Neural cell (in vitro differentiated cells): ENCODE measurements around the gene DOCK4. TPM values are rescaled to one million over a fixed set of nuclear protein-coding genes. Genes with fewer than 3 reads are reported as not detected.

Experiments
- H2AFZ ChIP-seq: fragments of 200-600, 300-800 bp; sonication (generic), shearing (Covaris generic); 2 replicates; pipeline ENCODE4 v1.6.0; 2014; ENCODE audit warnings: low read depth, mild to moderate bottlenecking, antibody characterized with exemption, low read length, moderate library complexity
- H3F3A ChIP-seq: fragments of 200-600 bp; shearing (Covaris generic); 2 replicates; pipeline ENCODE4 v1.6.1; 2016; ENCODE audit warnings: mild to moderate bottlenecking, moderate library complexity, mixed read lengths, antibody characterized with exemption, low read length; ENCODE audit not compliant: insufficient read depth, poor library complexity, severe bottlenecking
- H3K27ac ChIP-seq: fragments of 200-600, 300-800 bp; sonication (generic), shearing (Covaris generic); 2 replicates; pipeline ENCODE4 v1.5.1; 2014; ENCODE audit warnings: mild to moderate bottlenecking, low read length, moderate library complexity
- H3K27me3 ChIP-seq: fragments of 300-800, 200-600 bp; sonication (generic), shearing (Covaris generic); 2 replicates; pipeline ENCODE4 v1.6.0; 2014; ENCODE audit warnings: mild to moderate bottlenecking, low read depth, low read length, moderate library complexity; ENCODE audit not compliant: insufficient read depth
- H3K36me3 ChIP-seq: fragments of 300-800, 200-600 bp; sonication (generic), shearing (Covaris generic); 2 replicates; pipeline ENCODE4 v1.5.1; 2014; ENCODE audit warnings: mild to moderate bottlenecking, antibody characterized with exemption, low read length, moderate library complexity; ENCODE audit not compliant: insufficient read depth
- H3K4me2 ChIP-seq: fragments of 300-800, 200-600 bp; sonication (generic), shearing (Covaris generic); 2 replicates; pipeline ENCODE4 v1.6.0; 2014; ENCODE audit warnings: mild to moderate bottlenecking, low read length
- H3K4me3 ChIP-seq: fragments of 300-800, 200-600 bp; sonication (generic), shearing (Covaris generic); 2 replicates; pipeline ENCODE4 v1.5.1; 2014; ENCODE audit warnings: mild to moderate bottlenecking, low read length, moderate library complexity
- H3K79me2 ChIP-seq: fragments of 200-600 bp; shearing (Covaris generic); replicated peaks from 2 replicates; pipeline ENCODE4 v1.6.0; 2014; ENCODE audit warnings: mild to moderate bottlenecking, low read length, moderate library complexity; ENCODE audit not compliant: insufficient read depth
- H3K9ac ChIP-seq: fragments of 300-800, 200-600 bp; sonication (generic), shearing (Covaris generic); 2 replicates; pipeline ENCODE4 v1.6.1; 2016; ENCODE audit warnings: mild to moderate bottlenecking, low read length, mixed read lengths
- H3K9me2 ChIP-seq: fragments of 200-600 bp; shearing (Covaris generic); 2 replicates; pipeline ENCODE4 v1.6.1; 2016; ENCODE audit warnings: mild to moderate bottlenecking, low read length, mixed read lengths; ENCODE audit not compliant: insufficient read depth
- H3K9me3 ChIP-seq: fragments of 200-600, 300-800 bp; sonication (generic), shearing (Covaris generic); 2 replicates; pipeline ENCODE4 v1.6.1; 2016; ENCODE audit warnings: mild to moderate bottlenecking, mixed run types, low read length, moderate library complexity, mixed read lengths
- H4K20me1 ChIP-seq: fragments of 200-600 bp; shearing (Covaris generic); 2 replicates; pipeline ENCODE4 v1.6.1; 2016; ENCODE audit warnings: mild to moderate bottlenecking, mixed run types; ENCODE audit not compliant: insufficient read depth
- EP300 ChIP-seq: fragments of 450-650 bp; conservative IDR thresholded peaks from 2 replicates; pipeline ENCODE4 v1.6.1; 2014; ENCODE audit warnings: antibody characterized with exemption, mild to moderate bottlenecking, moderate library complexity; ENCODE audit not compliant: poor library complexity, severe bottlenecking
- EZH2 ChIP-seq: fragments of 200-600, 300-800 bp; shearing (Covaris generic), sonication (generic); IDR thresholded peaks from 2 replicates; pipeline ENCODE4 v1.6.1; 2014; ENCODE audit warnings: antibody characterized with exemption, low read length, borderline replicate concordance, mild to moderate bottlenecking; ENCODE audit not compliant: insufficient read depth, poor library complexity, severe bottlenecking
- MXI1 ChIP-seq: fragments of 450-650 bp; conservative IDR thresholded peaks from 2 replicates; pipeline ENCODE4 v1.6.1; 2014; ENCODE audit warnings: antibody characterized with exemption, mild to moderate bottlenecking; ENCODE audit not compliant: poor library complexity, severe bottlenecking
- POLR2AphosphoS5 ChIP-seq: IDR thresholded peaks from 2 replicates; pipeline ENCODE4 v1.6.1; 2012
- RAD21 ChIP-seq: fragments of 450-650 bp; conservative IDR thresholded peaks from 2 replicates; pipeline ENCODE4 v1.6.1; 2014; ENCODE audit warnings: antibody characterized with exemption, mild to moderate bottlenecking, moderate library complexity
- SMC3 ChIP-seq: fragments of 450-650 bp; conservative IDR thresholded peaks from 2 replicates; pipeline ENCODE4 v1.6.1; 2014; ENCODE audit warnings: antibody characterized with exemption, mild to moderate bottlenecking, moderate library complexity; ENCODE audit not compliant: poor library complexity
- TAF1 ChIP-seq: IDR thresholded peaks from 2 replicates; pipeline ENCODE4 v1.6.1; 2012; ENCODE audit warnings: low read depth
- polyA plus RNA-seq: library from polyadenylated mRNA; depleted of rRNA; stranded (reverse); fragments of >200 nt; gene quantifications from 2 replicates; pipeline ENCODE4 v1.2.3, GENCODE V29; 2014
- TF ChIP-seq, protein P1 (sequence below): IDR thresholded peaks from 2 replicates; pipeline ENCODE4 v1.6.1; 2012; ENCODE audit warnings: borderline replicate concordance
- TF ChIP-seq, protein P2 (sequence below): fragments of 450-650 bp; IDR thresholded peaks from 2 replicates; pipeline ENCODE4 v1.5.1; 2014; ENCODE audit warnings: antibody characterized with exemption, mild to moderate bottlenecking, moderate library complexity; ENCODE audit not compliant: poor library complexity, severe bottlenecking

Gene DOCK4
- polyA plus RNA-seq, 1 donor from 2014 or later = 28.1 TPM

- H3K36me3 ChIP-seq = no peaks in the 10 kb centered on the region
- no peaks in the 10 kb centered on the region for H3K9me3 ChIP-seq
- no peak overlapping the region for H3K4me3 ChIP-seq
- no peaks in the 10 kb centered on the region for H3F3A ChIP-seq
- H3K27ac ChIP-seq = no peak overlapping the region
- no peak overlapping the region for H3K4me2 ChIP-seq
- TF ChIP-seq, protein P1, sequence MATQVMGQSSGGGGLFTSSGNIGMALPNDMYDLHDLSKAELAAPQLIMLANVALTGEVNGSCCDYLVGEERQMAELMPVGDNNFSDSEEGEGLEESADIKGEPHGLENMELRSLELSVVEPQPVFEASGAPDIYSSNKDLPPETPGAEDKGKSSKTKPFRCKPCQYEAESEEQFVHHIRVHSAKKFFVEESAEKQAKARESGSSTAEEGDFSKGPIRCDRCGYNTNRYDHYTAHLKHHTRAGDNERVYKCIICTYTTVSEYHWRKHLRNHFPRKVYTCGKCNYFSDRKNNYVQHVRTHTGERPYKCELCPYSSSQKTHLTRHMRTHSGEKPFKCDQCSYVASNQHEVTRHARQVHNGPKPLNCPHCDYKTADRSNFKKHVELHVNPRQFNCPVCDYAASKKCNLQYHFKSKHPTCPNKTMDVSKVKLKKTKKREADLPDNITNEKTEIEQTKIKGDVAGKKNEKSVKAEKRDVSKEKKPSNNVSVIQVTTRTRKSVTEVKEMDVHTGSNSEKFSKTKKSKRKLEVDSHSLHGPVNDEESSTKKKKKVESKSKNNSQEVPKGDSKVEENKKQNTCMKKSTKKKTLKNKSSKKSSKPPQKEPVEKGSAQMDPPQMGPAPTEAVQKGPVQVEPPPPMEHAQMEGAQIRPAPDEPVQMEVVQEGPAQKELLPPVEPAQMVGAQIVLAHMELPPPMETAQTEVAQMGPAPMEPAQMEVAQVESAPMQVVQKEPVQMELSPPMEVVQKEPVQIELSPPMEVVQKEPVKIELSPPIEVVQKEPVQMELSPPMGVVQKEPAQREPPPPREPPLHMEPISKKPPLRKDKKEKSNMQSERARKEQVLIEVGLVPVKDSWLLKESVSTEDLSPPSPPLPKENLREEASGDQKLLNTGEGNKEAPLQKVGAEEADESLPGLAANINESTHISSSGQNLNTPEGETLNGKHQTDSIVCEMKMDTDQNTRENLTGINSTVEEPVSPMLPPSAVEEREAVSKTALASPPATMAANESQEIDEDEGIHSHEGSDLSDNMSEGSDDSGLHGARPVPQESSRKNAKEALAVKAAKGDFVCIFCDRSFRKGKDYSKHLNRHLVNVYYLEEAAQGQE = no peak
- TF ChIP-seq RAD21 (no peak), SMC3 (no peak), EZH2 (no peak), EP300 (no peak), MXI1 (no peak), TAF1 (no peak), POLR2AphosphoS5 (no peak)
- TF ChIP-seq, protein P2, sequence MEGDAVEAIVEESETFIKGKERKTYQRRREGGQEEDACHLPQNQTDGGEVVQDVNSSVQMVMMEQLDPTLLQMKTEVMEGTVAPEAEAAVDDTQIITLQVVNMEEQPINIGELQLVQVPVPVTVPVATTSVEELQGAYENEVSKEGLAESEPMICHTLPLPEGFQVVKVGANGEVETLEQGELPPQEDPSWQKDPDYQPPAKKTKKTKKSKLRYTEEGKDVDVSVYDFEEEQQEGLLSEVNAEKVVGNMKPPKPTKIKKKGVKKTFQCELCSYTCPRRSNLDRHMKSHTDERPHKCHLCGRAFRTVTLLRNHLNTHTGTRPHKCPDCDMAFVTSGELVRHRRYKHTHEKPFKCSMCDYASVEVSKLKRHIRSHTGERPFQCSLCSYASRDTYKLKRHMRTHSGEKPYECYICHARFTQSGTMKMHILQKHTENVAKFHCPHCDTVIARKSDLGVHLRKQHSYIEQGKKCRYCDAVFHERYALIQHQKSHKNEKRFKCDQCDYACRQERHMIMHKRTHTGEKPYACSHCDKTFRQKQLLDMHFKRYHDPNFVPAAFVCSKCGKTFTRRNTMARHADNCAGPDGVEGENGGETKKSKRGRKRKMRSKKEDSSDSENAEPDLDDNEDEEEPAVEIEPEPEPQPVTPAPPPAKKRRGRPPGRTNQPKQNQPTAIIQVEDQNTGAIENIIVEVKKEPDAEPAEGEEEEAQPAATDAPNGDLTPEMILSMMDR = no peak
- no peaks in the 10 kb centered on the region for H4K20me1 ChIP-seq
- no peak overlapping the region for H3K9ac ChIP-seq
- H3K27me3 ChIP-seq = no peaks in the 10 kb centered on the region
- H3K79me2 ChIP-seq = no peaks in the 10 kb centered on the region
- H2AFZ ChIP-seq = no peak overlapping the region
- H3K9me2 ChIP-seq = no peaks in the 10 kb centered on the region
These were observed 400.0 kb downstream of the DOCK4 start for GRCh38 chr7:111806232-111806631.

DNA sequence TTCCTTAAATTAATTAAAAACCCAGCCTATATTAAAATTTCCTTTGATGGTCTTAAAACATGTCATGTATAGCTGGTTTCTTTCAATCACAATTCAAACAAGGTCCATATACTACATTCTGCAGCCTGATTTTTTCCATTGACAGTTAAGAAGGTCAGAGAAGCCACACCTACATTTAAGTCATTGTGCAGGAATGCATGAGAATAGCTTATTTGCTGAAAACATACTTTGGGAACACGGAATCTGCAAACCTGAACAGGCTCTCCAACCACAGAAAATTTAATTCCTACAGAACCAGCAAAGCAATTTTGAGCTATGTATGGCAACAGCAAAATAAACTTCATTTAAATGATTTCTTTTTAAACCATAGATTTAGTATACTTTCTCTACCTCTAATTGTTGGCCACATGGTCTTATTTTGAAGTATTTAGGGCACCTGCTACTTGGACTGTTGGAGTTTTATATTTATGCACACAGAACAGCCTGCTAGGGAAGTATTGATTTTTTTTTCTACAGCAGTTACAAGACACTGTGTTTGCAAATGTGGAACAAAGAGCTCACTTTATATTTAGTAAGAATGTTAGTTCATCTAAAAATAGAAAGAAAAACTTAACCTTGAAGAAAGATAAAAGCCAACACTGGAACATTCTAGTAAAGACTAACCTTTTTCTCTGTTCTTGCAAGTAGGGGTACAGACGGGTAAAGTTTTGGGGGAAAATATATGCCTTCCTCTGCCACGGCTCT is 403.0 kb downstream of the DOCK4 start:
- Histone ChIP-seq H3K4me2 (no peak overlapping the region), H3K79me2 (no peaks in the 10 kb centered on the region), H3K9me2 (no peaks in the 10 kb centered on the region), H3K27ac (no peak overlapping the region), H3K9ac (no peak overlapping the region), H2AFZ (no peak overlapping the region), H3K27me3 (no peaks in the 10 kb centered on the region), H4K20me1 (no peaks in the 10 kb centered on the region), H3F3A (no peaks in the 10 kb centered on the region), H3K4me3 (no peak overlapping the region), H3K9me3 (no peaks in the 10 kb centered on the region), H3K36me3 (no peaks in the 10 kb centered on the region)
- TF ChIP-seq MXI1 = no peak
- TF ChIP-seq, protein P1 = no peak
- no peak for TF ChIP-seq EZH2
- TF ChIP-seq TAF1 = no peak
- TF ChIP-seq, protein P2 = no peak
- no peak for TF ChIP-seq SMC3
- TF ChIP-seq EP300 = no peak
- TF ChIP-seq RAD21 = no peak
